GM18519 (cell line): Measurements from ENCODE around the gene RPTOR.

Source experiments
- ATAC-seq: cut with Tn5 transposase; IDR thresholded peaks from one replicate; pipeline ENCODE4 v1.9.1; 2021; ENCODE audit warnings: mild to moderate bottlenecking, moderate library complexity; ENCODE audit not compliant: unreplicated experiment, low FRiP score

RPTOR gene

GRCh38 chr17:80657561-80657960 lies 112.9 kb downstream of the RPTOR start:
- no peak for ATAC-seq

- no peak for ATAC-seq
Measured at GRCh38 chr17:80658821-80659220, 114.2 kb downstream of the RPTOR start.

GRCh38 chr17:80659651-80660050 lies 115.0 kb downstream of the RPTOR start:
- ATAC-seq = no peak

- ATAC-seq = no peak
Measured at GRCh38 chr17:80660527-80661198, 116.0 kb downstream of the RPTOR start.

GRCh38 chr17:80662557-80662956 lies 117.9 kb downstream of the RPTOR start:
- no peak for ATAC-seq

- no peak for ATAC-seq
Measured at GRCh38 chr17:80663781-80664206, 119.2 kb downstream of the RPTOR start.

GRCh38 chr17:80664217-80664790 lies 119.7 kb downstream of the RPTOR start:
- ATAC-seq = no peak

GRCh38 chr17:80665792-80666191 lies 121.2 kb downstream of the RPTOR start:
- no peak for ATAC-seq

- no peak for ATAC-seq
Measured at GRCh38 chr17:80666867-80667266, 122.2 kb downstream of the RPTOR start.

GRCh38 chr17:80667462-80668277 lies 123.0 kb downstream of the RPTOR start:
- ATAC-seq = no peak

- no peak for ATAC-seq
Measured at GRCh38 chr17:80668375-80669148, 123.9 kb downstream of the RPTOR start.

- ATAC-seq = no peak
Measured at GRCh38 chr17:80671039-80671824, 126.6 kb downstream of the RPTOR start.

GRCh38 chr17:80671825-80672110 lies 127.1 kb downstream of the RPTOR start:
- ATAC-seq = no peak

GRCh38 chr17:80673152-80673920 lies 128.7 kb downstream of the RPTOR start:
- ATAC-seq = no peak

GRCh38 chr17:80675438-80676095 lies 130.9 kb downstream of the RPTOR start:
- ATAC-seq = no peak

GRCh38 chr17:80676096-80676466 lies 131.4 kb downstream of the RPTOR start:
- no peak for ATAC-seq

GRCh38 chr17:80676564-80676963 lies 131.9 kb downstream of the RPTOR start:
- no peak for ATAC-seq

GRCh38 chr17:80677214-80677756 lies 132.6 kb downstream of the RPTOR start:
- no peak for ATAC-seq

- no peak for ATAC-seq
Measured at GRCh38 chr17:80679816-80680215, 135.2 kb downstream of the RPTOR start.
